Epidermal melanocyte (primary cell): Measurements from ENCODE around the gene MSRB1.
A peak's percentile ranks its signal among the peaks of the same experiment; 100 is the strongest.

ENCODE experiments used
- DNase-seq: peaks from one replicate; pipeline ENCODE4 v3.0.0; 2011; ENCODE audit warnings: low spot score; ENCODE audit not compliant: insufficient read length

Gene MSRB1, protein sequence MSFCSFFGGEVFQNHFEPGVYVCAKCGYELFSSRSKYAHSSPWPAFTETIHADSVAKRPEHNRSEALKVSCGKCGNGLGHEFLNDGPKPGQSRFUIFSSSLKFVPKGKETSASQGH

DNA sequence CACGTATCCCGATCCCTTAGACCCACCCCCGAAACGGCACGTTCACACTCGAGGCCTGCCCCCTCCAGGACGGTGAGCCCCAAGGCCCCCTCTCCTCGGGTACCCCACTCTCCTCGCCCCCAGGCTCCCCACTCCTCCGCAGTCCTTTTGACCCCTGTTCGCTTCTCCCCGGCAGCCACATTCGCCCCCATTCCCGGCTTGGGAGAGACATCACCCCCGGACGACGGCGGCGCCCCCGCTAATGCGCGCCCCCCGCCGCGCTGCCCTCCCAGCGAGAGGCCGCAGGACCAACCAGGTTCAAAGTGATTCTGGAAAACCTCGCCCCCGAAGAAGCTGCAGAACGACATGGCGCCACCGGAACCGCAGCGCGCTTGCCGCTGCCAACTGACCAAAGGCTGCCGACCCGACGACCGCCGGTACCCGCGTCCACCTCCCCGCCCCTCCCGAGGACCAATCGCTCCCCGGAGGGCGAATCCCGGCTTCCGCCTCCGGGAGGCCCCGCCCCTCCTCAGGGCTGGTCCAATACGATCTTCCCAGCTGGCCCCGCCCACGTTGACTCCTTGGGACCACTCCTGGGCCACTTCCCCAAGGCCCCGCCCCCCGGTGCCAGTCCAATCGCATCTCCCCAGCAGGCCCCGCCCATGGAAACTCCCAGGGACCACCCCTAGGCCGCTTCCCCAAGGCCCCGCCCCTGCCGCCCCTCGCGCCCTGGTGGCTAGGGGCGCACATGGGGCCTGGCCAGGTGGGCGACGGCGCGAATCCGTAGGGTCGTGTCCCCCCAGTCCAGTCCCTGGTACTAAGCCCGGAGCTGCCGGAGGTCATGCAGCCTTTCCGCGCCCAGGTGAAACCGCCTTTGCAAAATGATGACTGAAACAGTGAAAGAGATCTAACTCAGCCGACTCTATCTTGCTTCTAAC is at the start of gene MSRB1:
MSRB1 (minus strand) TSS at position 390 of the 917 bp plus-strand sequence; CDS start at position 347, 43 bp downstream.
- peak; percentile 99 for DNase-seq

- peak; percentile 98 for DNase-seq
Observed at GRCh38 chr16:1991948-1992703, 49.1 kb upstream of the MSRB1 start.

- no peak for DNase-seq
Observed at GRCh38 chr16:1991588-1991947, 48.6 kb upstream of the MSRB1 start.

GRCh38 chr16:1991135-1991551 is 48.1 kb upstream of the MSRB1 start:
- DNase-seq, result no peak

- no peak for DNase-seq
Observed at GRCh38 chr16:1990351-1991134, 47.5 kb upstream of the MSRB1 start.

GRCh38 chr16:1990101-1990350 is 47.0 kb upstream of the MSRB1 start:
- DNase-seq, result no peak

GRCh38 chr16:1989209-1990100 is 46.5 kb upstream of the MSRB1 start, which contains the start of gene SYNGR3:
TSS of gene SYNGR3 (plus strand) at chr16:1989970. CDS start at chr16:1990103, 133 bp downstream.
- no peak for DNase-seq

DNA sequence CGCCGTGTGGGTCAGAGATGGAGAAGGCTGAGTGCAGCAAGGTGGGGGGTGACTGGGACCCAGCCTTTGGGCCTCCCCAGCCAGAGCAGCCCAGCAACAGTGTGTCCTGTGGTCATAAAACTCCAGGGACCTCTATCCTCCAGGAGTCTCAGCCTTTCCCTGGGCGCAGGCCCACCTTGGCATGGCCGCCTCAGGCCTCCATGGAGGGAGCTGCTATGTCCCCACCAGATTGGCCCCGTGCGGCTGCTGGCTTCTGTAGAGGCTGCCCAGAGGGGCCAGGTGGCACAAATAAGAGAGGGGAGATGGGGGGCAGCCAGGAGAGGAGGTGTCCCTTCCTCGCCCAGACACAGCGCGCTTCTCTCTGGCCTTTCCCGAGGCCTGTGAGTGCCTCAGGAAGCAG is 44.2 kb upstream of the MSRB1 start:
- DNase-seq, result no peak

GRCh38 chr16:1985466-1986150 is 42.6 kb upstream of the MSRB1 start:
- DNase-seq, result no peak

- DNase-seq, result no peak
Observed at GRCh38 chr16:1984347-1985225, 41.6 kb upstream of the MSRB1 start.

DNA sequence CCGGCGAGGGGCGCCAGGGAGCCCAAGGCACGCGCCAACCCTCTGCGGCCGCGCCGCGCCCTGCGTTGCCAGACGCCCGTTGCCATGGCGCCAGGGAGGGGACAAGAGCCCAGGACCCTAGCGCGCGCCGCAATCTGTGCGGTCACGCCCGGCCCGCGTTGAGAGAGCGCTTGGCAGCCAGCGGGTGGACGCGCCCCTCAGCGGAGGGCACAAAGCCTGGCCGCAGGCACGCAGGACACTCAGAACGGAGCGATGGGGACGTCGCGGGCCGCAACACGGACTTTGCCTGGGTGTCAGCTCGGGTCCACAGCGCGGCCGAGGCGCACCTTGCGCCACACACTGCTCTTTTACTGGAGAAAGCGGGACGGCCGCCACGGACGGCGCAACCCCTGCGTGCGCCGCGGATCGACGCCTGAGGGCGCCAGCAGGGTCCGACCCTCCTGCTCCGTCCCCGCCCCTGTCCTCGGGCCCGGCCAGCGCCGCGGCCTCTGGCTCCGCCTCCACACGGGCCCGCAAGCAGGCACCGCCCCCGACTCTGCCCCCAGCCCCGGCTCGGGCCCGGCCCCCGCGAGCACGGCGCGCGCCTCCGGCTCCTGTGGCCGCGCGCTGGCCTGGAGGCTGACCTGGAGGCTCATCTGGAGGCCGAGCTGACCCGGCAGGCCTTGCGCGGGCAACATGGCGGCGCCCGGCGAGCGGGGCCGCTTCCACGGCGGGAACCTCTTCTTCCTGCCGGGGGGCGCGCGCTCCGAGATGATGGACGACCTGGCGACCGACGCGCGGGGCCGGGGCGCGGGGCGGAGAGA is 40.7 kb upstream of the MSRB1 start, which contains the start of gene GFER:
GFER (plus strand) TSS at position 650 of the 803 bp plus-strand sequence; CDS start at position 676, 26 bp downstream.
- DNase-seq, result peak; percentile 99

DNA sequence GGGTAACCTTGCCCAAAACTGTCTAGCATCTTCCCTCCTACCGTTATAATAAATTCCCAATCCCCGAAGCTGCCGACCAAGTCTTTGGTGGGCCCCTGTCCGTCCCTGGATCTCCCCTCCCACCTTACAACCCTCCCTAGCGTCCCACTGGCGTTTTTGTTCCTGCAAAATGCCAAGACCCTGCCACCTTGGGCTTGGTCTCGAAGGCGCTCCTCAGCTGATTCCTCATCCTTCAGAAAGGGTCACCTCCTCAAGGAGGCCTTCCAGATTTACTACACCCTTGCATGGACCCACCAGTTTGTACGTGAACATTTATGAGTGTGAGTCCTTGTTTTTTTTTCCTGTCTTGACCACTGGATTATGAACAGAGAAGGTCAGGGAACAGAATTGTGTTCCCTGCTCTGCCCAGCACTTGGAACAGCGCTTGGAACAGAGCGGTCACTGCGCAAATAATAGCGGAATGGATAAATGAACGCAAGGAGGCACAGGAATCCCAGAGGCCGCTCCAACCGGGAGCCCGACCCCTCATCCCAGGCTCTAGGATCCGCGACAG is 40.1 kb upstream of the MSRB1 start:
- no peak for DNase-seq

- no peak for DNase-seq
Observed at GRCh38 chr16:1982013-1982433, 39.0 kb upstream of the MSRB1 start.

GRCh38 chr16:1981398-1981836 is 38.4 kb upstream of the MSRB1 start, which contains the start of gene NOXO1:
TSS of gene NOXO1 (minus strand) at chr16:1981469. CDS start at chr16:1981179, 290 bp downstream.
- DNase-seq, result no peak

GRCh38 chr16:1980770-1981087 is 37.7 kb upstream of the MSRB1 start:
- no peak for DNase-seq

GRCh38 chr16:1980030-1980769 is 37.2 kb upstream of the MSRB1 start:
- DNase-seq, result no peak
